Epidermal melanocyte (primary cell): ENCODE data around the gene MAGEB4.
"Not testable (repeated sequence)": the region's sequence is repeated elsewhere in the genome, so short reads cannot be mapped to it uniquely, and the experiment has no call there.

Experiments
- DNase-seq: peaks from one replicate; pipeline ENCODE4 v3.0.0; 2011; ENCODE audit warnings: low spot score; ENCODE audit not compliant: insufficient read length

The MAGEB4 gene, protein sequence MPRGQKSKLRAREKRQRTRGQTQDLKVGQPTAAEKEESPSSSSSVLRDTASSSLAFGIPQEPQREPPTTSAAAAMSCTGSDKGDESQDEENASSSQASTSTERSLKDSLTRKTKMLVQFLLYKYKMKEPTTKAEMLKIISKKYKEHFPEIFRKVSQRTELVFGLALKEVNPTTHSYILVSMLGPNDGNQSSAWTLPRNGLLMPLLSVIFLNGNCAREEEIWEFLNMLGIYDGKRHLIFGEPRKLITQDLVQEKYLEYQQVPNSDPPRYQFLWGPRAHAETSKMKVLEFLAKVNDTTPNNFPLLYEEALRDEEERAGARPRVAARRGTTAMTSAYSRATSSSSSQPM

DNA sequence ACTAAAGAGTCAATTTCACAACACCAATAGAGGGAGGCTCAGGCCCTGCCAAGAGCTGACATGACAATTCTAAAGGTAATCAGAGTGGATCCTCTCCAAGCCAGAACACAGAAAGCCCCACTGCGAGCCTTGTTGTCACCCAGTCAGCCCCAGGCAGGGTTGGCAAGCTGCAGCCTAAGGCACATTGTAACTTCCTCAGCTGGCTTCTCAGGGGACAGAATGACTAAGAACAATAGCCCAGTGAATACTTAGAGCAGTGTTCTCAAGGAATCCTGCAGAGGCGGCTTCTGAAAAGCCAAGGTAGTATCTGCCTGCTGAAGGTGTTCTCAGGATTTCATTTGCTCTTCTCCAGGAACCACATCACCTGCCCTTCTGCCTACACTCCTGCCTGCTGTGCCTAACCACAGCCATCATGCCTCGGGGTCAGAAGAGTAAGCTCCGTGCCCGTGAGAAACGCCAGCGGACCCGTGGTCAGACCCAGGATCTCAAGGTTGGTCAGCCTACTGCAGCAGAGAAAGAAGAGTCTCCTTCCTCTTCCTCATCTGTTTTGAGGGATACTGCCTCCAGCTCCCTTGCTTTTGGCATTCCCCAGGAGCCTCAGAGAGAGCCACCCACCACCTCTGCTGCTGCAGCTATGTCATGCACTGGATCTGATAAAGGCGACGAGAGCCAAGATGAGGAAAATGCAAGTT is at the start of gene MAGEB4:
TSS of gene MAGEB4 (plus strand) at position 277 of the 692 bp plus-strand sequence. CDS start at position 413, 136 bp downstream.
- DNase-seq, result no peak

DNA sequence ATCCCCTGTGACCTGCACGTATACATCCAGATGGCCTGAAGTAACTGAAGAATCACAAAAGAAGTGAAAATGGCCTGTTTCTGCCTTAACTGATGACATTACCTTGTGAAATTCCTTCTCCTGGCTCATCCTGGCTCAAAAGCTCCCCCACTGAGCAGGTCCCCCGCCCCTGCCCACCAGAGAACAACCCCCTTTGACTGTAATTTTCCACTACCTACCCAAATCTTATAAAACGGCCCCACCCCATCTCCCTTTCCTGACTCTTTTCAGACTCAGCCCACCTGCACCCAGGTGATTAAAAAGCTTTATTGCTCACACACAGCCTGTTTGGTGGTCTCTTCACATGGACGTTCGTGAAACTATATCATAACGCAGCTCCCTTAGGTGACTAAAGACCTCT is 47.9 kb upstream of the MAGEB4 start:
- DNase-seq, result not testable (repeated sequence)

DNA sequence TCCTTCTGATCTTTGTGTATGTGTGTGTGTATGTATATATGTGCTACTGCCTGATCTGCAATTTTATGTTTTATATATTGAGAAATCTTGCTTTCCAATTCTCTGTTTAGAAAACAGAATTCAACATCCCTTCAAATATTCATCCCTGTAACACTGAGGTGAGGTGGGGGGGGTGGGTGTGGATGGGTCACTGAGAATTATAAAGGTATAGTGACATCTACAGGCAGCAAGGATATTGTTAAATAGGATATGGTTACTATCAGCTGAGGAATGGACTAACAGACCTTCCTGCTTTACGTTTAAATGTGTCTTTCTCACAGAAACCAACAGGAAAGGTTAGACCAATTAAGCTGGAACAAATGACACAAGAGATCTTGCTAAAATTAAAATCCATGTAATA is 45.5 kb upstream of the MAGEB4 start:
- DNase-seq, result no peak

DNA sequence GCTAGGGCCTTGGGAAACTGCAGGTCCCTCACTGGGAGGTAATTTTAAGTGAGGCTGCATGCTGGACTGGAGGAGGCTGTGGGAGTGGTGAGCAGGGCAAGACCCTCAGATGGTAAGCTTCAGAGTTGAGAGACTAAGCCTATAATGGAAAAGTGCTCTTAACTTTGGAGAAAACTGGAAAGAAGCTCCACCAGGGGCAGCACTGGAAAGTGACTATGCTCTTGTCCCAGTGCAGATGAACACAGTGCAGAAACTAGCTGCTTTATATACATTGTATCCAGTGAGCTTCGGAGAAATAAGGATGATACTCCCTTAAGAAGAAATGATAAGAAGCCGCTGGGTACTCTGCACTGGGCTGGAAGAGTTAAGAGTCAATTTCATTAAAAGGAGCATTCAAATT is 29.6 kb upstream of the MAGEB4 start:
- no peak for DNase-seq

DNA sequence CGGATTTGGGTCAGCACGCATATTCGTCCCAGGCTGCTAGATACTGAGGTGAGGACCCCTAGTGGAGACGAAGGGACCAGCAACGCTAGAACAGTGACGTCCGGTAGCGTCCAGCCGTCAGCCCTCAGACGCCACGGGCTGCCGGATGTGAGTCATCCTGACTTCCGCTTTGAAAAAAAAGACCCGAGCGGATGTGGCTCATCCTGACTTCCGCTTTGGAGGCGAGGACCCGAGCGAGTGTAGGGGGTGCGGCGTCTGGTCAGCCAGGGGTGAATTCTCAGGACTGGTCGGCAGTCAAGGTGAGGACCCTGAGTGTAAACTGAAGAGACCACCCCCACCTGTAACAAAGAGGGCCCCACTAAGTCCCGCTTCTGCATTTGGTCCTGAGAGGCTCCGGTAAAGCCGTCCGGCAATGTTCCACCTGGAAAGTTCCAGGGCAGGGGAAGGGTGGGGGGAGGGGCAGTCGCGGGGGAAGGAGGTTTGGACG is 26.4 kb upstream of the MAGEB4 start, which contains the start of gene MAGEB2:
TSS of gene MAGEB2 (plus strand) at position 207 of the 487 bp plus-strand sequence. CDS start 3,018 bp downstream, outside the sequence.
- DNase-seq, result no peak

DNA sequence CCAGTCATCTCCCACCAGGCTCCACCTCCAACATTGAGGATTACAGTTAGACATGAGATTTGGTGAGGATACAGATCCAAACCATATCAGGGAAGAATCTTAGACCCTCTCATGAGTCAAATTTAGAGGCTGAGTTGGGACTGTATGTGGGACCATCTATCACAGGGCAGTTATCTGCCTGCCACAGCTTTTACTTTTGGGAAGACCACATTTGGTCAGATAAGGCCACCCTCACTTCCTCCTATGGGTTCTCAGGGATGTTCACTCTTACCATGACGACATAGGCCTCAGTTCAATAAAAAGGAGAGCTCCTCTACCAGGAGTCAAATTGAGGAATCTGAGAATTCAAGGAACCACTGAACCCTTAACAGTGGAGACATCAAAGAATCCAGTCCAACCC is 24.3 kb upstream of the MAGEB4 start:
- no peak for DNase-seq

DNA sequence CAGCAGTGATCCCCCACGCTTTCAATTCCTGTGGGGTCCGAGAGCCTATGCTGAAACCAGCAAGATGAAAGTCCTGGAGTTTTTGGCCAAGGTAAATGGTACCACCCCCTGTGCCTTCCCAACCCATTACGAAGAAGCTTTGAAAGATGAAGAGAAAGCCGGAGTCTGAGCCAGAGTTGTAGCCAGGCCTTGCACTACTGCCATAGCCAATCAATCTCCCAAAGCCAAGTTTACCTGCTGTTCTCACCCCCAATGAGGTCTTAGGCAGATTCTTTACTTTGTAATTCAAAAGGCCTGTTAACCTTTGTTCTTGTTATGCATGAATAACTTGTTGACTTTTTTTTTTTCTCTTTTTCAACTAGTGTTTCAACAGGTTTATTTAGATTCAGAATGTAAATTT is 22.4 kb upstream of the MAGEB4 start:
- DNase-seq, result no peak

DNA sequence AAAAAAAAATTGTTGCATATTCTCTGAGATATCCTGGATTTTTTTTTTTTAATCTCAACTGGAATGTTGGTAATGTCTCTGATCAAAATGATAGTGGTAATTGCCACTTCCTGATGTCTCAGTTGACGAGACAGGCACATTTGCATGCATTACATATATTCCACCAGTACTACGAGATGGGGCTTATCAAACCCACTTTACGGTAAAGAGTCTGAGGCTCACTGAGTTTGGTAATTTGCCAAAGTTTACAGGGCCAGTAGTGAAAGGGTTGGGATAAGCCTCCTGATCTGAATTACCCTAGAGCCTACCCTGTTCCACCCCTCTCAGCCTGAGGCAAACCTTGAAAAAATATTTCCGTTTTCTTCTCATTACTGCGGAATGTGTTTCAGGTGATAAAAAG is 21.1 kb upstream of the MAGEB4 start:
- DNase-seq, result no peak

DNA sequence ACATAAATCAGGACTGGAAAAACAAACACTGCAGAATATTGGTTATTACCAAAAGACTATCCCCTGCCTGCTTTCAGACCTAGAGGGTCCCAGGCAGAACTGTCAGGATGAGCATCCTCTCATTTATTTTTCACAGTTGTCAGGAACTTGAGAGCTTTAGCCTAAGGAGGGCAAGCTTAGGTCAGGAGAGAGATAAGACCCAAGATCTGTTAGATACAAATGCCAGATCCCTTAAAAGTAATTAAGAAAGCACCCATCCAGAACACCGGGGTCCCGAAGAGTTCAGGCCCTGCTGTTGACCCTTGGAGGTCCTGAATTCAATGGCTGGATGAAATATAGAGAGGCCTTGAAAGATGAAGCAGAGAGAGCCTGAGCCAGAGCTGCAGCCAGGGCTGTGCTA is 17.3 kb upstream of the MAGEB4 start:
- DNase-seq, result no peak

DNA sequence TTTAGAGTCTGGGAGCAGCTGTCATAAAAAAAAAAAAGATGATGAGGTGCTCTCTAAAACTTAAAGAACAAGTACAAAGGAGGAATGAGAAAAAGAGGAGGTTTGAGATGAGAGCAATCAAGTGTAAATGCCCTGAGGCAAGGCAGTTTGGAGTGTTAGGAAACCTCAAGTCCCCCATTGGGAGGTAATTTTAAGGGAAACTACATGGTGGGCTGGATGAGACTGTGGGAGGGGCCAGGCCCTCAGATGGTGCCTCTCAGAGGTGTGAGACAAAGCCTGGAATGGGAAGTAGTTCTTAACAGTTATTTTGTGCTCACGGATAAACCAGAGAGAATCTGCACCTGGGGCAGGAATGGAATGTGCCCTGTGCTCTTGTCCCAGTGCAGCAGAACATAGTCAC is 13.3 kb upstream of the MAGEB4 start:
- DNase-seq, result no peak

DNA sequence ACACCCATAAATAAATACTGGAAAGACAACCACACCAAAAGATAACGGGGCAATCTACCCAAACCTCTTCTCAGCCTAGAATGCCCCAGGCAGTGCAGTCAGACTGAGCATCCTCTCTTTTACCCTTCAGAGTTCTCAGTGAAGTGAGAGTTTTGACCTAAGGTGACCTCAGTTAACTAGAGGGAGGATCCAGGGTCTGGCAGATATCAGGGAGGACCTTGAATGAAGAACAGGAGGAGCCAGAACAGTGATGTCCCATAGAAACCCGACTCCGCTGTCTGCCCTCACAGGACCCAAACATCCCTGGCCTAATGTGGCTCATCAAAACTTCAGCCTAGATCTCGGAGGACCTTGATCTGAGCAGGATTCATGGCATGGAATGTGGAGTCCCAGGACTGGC is 11.4 kb upstream of the MAGEB4 start, which contains the start of gene MAGEB3:
TSS of gene MAGEB3 (plus strand) at position 263 of the 400 bp plus-strand sequence. CDS start 5,268 bp downstream, outside the sequence.
- DNase-seq, result no peak

DNA sequence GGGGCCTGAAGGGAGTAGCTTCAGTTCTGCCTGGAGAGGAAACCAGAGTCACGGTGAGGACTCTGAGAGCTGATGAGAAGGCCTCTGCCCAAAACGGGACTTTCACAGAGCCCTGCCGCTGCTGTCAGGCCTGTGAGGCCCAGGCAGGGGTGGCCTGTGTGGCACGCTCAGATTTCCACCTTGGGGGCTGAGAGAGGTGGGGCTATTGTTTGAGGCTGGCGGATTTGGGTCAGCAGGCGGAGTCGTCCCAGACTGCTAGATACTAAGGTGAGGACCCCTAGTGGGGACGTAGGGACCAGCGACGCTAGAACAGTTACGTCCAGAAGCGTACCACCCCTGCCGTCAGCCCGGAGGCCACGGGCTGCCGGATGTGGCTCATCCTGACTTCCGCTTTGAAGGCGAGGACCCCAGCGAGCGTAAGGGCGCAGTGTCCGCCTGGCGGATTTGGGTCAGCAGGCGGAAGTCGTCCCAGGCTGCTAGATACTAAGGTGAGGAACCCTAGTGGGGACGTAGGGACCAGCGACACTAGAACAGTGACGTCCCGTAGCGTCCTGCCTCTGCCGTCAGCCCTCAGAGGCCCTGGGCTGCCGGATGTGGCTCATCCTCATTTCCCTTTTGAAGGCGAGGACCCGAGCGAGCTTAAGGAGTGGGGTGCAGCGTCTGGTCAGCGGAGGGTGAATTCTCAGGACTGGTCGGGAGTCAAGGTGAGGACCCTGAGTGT is 5.1 kb downstream of the MAGEB4 start, which contains the start of gene MAGEB1:
TSS of gene MAGEB1 (plus strand) at position 378 of the 721 bp plus-strand sequence. CDS start 3,348 bp downstream, outside the sequence.
- DNase-seq, result no peak

DNA sequence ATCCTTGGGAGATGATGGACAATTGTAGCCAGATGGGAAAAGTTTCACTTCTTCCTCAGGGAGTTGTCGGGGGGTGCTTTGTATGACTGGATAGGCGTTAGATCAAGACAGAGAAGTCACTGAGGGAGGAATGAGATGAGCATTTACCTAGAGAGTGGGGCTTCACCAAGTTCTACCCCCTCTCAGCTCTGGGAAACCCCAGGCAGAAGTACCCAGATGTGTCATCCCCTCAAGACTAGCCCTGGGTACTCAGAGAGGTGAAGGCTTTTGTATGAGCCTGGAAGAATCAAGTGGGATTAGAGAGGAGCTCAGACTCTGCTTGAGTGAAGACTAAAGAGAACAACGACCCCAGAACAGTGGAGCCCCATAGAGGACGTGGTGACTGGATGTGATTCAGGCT is 7.1 kb downstream of the MAGEB4 start:
- DNase-seq, result no peak

DNA sequence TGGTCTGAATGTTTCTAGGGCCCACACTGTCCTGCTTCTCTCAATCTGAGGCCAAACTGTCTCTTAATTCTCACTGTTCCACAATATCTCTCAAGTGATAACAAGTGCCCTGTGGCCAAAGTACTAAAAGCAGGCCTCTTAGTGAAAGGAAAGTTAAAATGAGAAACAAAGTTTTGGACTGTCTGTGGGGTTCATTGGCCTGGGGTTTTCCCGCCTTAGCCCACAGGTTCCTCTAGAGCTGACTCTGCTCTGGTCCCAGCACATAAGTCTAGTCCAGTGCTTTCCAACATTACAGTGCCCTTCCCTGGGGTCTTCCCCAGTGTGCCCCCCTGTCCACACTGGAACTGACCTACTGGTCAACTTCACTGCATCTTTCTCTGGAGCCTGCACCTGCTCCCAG is 11.5 kb downstream of the MAGEB4 start:
- no peak for DNase-seq

DNA sequence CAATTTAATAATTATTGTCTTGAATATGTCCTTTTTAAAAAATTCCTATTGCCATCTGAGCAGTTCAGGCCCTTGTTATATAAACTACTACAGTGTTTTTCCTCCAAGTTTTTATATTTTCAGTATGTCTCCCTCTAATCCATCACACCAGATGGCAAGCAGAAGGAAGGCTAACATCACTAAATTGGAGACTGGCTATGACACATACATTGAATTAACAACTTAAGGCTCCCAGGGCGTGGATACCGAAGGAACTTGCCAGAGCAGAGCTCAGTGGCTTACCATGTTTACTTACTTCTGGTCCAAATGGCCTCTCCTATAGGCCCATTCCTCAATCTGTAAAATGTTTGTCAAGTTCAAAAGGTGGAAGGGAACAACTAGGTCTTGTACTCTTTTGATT is 18.1 kb downstream of the MAGEB4 start:
- DNase-seq, result no peak

DNA sequence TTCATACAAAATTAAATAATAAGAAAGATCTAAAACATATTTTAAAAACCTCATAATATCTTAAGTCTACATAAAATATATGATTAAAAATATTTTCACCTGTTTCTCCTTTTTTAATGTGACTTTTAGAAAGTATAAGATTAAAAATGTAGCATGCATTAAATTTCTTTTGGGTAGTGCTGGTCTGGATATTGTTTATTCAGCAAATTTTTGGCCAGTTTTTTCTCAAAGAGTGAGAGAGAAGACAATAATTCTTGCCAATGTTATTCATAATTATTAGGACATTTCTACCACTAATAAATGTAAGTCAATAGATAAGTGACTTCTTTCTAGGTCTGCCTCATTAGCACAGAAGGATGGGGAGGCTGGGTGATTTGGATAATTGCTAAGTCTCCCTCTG is 19.2 kb downstream of the MAGEB4 start:
- no peak for DNase-seq

DNA sequence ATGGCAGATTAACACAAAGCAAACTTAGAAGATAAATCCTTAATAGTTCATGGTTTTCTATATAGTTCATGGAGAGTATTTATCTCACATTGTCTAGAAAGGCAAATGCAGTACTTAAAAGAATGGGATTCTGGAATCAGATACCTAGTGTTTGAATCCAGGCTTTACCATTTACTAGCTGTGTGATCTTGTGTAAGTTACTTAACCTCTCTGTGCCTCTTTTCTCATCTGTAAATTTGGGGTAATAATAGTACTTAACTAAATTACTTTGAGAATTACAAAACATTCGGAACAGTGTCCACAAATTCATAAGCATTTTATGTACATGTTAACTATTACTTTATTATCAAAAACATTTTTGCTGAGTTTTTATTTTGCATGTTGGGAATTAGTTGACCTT is 21.0 kb downstream of the MAGEB4 start:
- no peak for DNase-seq

DNA sequence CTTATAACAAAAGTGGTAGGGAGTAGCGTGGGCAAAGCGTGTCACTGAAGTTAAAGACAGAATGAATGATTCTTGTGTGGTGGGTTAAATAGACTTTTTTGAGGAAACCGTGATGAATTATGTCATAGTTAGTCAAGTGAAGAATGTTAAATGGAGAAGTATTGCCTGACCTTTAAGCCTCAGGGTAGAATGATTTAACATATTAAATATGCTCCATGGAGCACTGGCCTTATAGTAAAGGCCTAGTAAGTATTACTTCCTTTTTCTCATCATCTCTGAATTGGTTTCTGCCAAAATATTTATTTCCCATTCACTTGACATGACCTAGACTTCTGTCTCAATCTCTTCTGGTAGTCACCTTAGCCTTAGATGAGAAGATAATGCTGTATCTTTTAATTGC is 28.8 kb downstream of the MAGEB4 start:
- no peak for DNase-seq

DNA sequence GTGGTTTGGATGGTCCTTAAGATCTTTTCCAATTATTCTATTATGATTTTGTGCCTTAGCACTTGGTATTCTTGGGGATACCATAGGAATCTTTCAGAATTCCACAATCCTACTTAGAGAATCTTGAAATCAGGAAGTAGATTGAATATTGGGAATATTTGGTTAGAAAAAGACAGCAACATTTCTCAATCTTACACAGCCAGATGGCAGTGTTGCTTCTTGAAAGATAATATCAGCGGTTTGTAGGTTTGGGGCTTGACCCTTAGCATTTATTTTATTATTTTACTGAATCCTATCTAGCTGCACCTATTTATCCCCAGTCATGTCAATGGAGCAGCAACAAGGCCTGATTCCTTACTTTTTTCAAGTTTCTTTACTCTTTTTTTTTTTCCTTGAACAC is 33.7 kb downstream of the MAGEB4 start:
- no peak for DNase-seq

DNA sequence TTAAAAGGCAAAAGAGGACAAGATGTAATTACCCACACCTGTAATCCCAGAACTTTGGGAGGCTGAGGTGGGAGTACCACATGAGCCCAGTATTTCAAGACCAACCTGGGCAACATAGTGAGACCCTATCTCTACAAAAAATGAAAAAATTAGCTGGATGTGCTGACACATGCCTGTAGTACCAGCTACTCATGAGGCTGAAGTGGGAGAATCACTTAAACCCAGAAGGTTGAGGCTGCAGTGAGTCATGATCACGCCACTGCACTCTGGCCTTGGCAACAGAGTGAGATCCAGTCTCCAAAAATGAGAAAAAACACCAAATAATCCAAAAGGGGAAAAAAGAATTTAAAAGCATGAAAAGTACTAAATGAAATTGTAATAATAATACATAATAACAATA is 36.6 kb downstream of the MAGEB4 start:
- no peak for DNase-seq

DNA sequence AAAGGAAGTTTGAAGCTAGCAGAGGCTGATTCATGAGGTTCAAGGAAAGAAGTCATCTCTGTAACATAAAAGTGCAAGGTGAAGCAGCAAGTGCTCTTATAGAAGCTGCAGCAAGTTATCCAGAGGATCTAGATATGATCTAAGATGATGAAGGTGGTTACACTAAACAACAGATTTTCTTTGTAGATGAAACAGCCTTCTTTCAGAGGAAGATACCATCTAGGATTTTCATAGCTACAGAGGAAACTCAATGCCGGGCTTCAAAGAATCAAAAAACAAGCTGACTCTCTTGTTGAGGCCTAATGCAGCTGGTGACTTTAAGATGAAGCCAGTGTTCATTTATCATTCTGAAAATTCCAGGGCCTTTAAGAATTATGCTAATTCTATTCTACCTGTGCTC is 38.6 kb downstream of the MAGEB4 start:
- DNase-seq, result no peak

DNA sequence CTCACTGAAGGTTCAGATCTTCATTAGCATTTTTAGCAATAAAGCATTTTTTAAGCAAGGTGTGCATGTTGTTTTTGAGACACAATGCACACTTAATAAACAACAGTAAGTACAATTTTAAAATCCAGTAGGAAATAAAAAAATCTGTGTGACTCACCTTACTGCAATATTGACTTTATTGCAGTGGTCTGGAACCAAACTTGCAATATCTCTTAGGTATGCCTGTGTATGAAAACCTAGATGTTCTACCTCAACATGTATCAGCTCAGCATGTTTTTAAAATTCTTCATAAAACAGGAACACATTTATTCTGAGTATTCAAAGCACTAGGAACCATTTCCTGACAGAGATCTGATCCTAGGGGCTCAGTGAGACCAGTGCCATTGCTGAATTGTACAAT is 40.7 kb downstream of the MAGEB4 start:
- no peak for DNase-seq
